Loucy (cell line): ENCODE results near the gene PFKFB4.

Source experiments
- H2AFZ ChIP-seq: fragments of 200-600 bp; sonication (generic); 2 replicates; pipeline ENCODE4 v1.6.0; 2016; ENCODE audit warnings: antibody characterized with exemption, mild to moderate bottlenecking, low read length, moderate library complexity
- H3F3A ChIP-seq: fragments of 200-600 bp; 2 replicates; pipeline ENCODE4 v1.6.0; 2016; ENCODE audit warnings: antibody characterized with exemption, low read depth, mild to moderate bottlenecking
- H3K27me3 ChIP-seq: fragments of 200-600 bp; sonication (generic); 2 replicates; pipeline ENCODE4 v1.6.1; 2014; ENCODE audit warnings: low read length, mild to moderate bottlenecking; ENCODE audit not compliant: insufficient read depth, poor library complexity, severe bottlenecking
- H3K36me3 ChIP-seq: fragments of 200-600 bp; sonication (generic); 2 replicates; pipeline ENCODE4 v1.6.1; 2016; ENCODE audit warnings: low read length; ENCODE audit not compliant: insufficient read depth
- H3K4me1 ChIP-seq: fragments of 200-600 bp; sonication (generic); 2 replicates; pipeline ENCODE4 v1.5.1; 2014; ENCODE audit warnings: low read length, mild to moderate bottlenecking; ENCODE audit not compliant: insufficient read depth, poor library complexity, severe bottlenecking
- H3K4me2 ChIP-seq: fragments of 200-600 bp; sonication (generic); 2 replicates; pipeline ENCODE4 v1.6.0; 2014; ENCODE audit warnings: antibody characterized with exemption, low read length, low read depth, mild to moderate bottlenecking; ENCODE audit not compliant: poor library complexity, severe bottlenecking
- H3K4me3 ChIP-seq: fragments of 200-600 bp; sonication (generic); 2 replicates; pipeline ENCODE4 v1.5.1; 2014; ENCODE audit warnings: low read length, mild to moderate bottlenecking, mixed read lengths; ENCODE audit not compliant: poor library complexity, severe bottlenecking
- H3K79me2 ChIP-seq: fragments of 200-600 bp; sonication (generic); 2 replicates; pipeline ENCODE4 v1.6.1; 2014; ENCODE audit warnings: low read length; ENCODE audit not compliant: insufficient read depth
- H3K9ac ChIP-seq: fragments of 200-600 bp; sonication (generic); 2 replicates; pipeline ENCODE4 v1.6.0; 2014; ENCODE audit warnings: mild to moderate bottlenecking, low read depth, low read length, moderate library complexity; ENCODE audit not compliant: poor library complexity, severe bottlenecking
- H3K9me2 ChIP-seq: fragments of 200-600 bp; sonication (generic); replicated peaks from 2 replicates; pipeline ENCODE4 v1.6.1; 2016; ENCODE audit warnings: low read depth, low read length, mixed read lengths
- H3K9me3 ChIP-seq: fragments of 200-600 bp; sonication (generic); 2 replicates; pipeline ENCODE4 v1.6.1; 2014; ENCODE audit warnings: mild to moderate bottlenecking, antibody characterized with exemption, low read length, low read depth; ENCODE audit not compliant: insufficient read depth
- H4K20me1 ChIP-seq: fragments of 200-600 bp; sonication (generic); 2 replicates; pipeline ENCODE4 v1.6.0; 2014; ENCODE audit warnings: antibody characterized with exemption, low read length, mild to moderate bottlenecking; ENCODE audit not compliant: insufficient read depth, poor library complexity, severe bottlenecking
- EZH2phosphoT487 ChIP-seq: fragments of 200-600 bp; IDR thresholded peaks from 2 replicates; pipeline ENCODE4 v1.6.1; 2018; ENCODE audit warnings: antibody characterized with exemption, mild to moderate bottlenecking, moderate library complexity, borderline replicate concordance
- TF ChIP-seq, protein P1 (sequence below): fragments of 200-600 bp; sonication (generic); conservative IDR thresholded peaks from 2 replicates; pipeline ENCODE4 v1.5.1; 2014; ENCODE audit warnings: mild to moderate bottlenecking, antibody characterized with exemption, low read length

Gene PFKFB4

DNA sequence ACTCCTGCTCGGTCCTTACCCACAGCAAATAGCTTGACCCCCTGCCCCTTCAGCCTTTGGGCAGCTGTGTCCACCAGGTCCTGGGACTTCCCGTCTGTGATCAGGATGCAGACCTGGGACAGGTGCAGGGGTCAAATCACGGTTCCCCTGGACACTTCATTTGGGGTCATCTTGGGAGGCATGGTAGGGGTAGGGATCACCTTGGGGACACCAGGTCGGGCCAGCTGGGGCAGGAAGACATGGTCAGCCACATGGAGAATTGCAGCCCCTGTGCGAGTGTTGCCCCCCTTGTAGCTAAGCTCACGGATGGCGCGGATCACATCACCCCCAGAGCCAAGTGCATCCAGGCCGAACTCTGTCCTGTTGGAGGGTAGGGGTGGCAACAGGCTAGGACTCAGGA is 36.7 kb upstream of the PFKFB4 start:
- H3K9ac ChIP-seq = no peak overlapping the region
- H3K4me1 ChIP-seq = no peaks in the 10 kb centered on the region
- H3K36me3 ChIP-seq = peaks cover 4% of the 10 kb centered on the region; the same call in 1 of the 2 replicates
- H3K4me2 ChIP-seq = no peak overlapping the region
- H3K9me3 ChIP-seq = no peaks in the 10 kb centered on the region
- no peak overlapping the region for H3K4me3 ChIP-seq
- TF ChIP-seq EZH2phosphoT487 = no peak
- TF ChIP-seq, protein P1, sequence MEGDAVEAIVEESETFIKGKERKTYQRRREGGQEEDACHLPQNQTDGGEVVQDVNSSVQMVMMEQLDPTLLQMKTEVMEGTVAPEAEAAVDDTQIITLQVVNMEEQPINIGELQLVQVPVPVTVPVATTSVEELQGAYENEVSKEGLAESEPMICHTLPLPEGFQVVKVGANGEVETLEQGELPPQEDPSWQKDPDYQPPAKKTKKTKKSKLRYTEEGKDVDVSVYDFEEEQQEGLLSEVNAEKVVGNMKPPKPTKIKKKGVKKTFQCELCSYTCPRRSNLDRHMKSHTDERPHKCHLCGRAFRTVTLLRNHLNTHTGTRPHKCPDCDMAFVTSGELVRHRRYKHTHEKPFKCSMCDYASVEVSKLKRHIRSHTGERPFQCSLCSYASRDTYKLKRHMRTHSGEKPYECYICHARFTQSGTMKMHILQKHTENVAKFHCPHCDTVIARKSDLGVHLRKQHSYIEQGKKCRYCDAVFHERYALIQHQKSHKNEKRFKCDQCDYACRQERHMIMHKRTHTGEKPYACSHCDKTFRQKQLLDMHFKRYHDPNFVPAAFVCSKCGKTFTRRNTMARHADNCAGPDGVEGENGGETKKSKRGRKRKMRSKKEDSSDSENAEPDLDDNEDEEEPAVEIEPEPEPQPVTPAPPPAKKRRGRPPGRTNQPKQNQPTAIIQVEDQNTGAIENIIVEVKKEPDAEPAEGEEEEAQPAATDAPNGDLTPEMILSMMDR = no peak
- no peaks in the 10 kb centered on the region for H3F3A ChIP-seq
- H3K9me2 ChIP-seq = no peaks in the 10 kb centered on the region
- H3K27me3 ChIP-seq = no peaks in the 10 kb centered on the region
- no peaks in the 10 kb centered on the region for H3K79me2 ChIP-seq
- no peaks in the 10 kb centered on the region for H4K20me1 ChIP-seq
- no peak overlapping the region for H2AFZ ChIP-seq

DNA sequence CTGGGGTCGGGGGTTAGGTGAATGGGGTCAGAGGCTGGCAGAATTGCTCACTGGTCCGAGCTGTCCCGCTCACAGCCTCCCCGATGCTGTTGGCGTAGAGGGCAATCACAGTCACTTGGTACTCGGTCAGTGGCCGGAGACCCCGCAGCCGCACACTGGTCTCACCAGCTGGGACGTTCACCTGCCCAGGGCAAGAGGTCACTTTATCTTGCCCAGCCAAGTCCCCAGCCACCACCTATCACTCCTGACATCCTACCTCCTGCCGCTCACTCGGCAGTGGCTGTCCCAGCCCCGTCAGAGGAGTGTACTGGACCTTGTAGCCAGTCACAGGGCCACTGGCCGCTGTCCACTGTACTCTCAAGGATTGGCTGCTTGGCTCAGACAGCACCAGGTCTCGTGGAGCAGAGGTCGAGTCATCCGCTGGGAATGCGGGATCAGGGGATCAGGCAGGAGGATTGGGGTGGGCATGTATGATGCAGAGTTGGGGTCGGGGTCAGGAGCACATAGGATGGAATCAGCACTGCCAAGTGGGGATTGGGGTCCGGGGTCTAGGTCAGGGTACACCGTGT is 36.0 kb upstream of the PFKFB4 start:
- Histone ChIP-seq H3K4me2 (no peak overlapping the region), H3K4me3 (no peak overlapping the region), H3K79me2 (no peaks in the 10 kb centered on the region), H4K20me1 (no peaks in the 10 kb centered on the region), H3K9me3 (no peaks in the 10 kb centered on the region), H3K9ac (no peak overlapping the region), H3K9me2 (no peaks in the 10 kb centered on the region), H2AFZ (no peak overlapping the region), H3K4me1 (no peaks in the 10 kb centered on the region), H3F3A (no peaks in the 10 kb centered on the region), H3K27me3 (no peaks in the 10 kb centered on the region), H3K36me3 (no peaks in the 10 kb centered on the region)
- TF ChIP-seq, protein P1 = no peak
- TF ChIP-seq EZH2phosphoT487 = no peak

DNA sequence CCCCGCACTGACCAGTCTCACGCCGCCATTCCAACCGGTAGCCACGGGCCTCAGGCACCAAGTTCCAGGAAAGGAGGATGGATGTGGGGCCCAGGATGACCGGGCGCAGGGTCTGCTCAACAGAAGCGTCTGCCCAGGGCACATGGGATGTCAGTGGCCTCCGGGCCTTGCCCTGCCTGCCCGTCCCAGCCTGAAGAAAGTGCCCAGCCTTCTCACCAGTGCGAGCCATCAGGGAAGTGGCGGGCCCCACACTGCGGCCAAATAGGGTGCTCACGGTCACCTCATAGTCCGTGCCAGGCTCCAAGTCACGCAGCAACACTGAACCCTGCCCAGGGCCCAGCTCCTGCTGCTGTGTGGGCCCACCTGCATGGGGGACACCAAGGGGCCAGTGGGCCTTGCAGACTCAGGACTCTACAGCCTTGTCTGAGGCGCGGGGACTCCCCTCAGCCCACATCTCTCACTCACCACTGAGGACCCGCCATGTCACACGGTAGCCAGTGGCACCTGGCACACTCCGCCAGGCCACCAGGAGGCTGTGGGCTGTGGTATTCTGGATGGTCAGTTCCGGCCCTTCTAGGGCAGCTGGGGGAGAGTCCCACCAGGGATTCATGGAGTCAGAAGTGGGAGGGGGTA is 35.4 kb upstream of the PFKFB4 start:
- no peaks in the 10 kb centered on the region for H3K27me3 ChIP-seq
- no peak overlapping the region for H3K4me3 ChIP-seq
- no peaks in the 10 kb centered on the region for H3K9me2 ChIP-seq
- no peaks in the 10 kb centered on the region for H3K4me1 ChIP-seq
- no peaks in the 10 kb centered on the region for H4K20me1 ChIP-seq
- H3F3A ChIP-seq = no peaks in the 10 kb centered on the region
- no peaks in the 10 kb centered on the region for H3K36me3 ChIP-seq
- H3K9ac ChIP-seq = no peak overlapping the region
- no peak overlapping the region for H3K4me2 ChIP-seq
- TF ChIP-seq, protein P1 = no peak
- no peak for TF ChIP-seq EZH2phosphoT487
- H3K79me2 ChIP-seq = no peaks in the 10 kb centered on the region
- no peak overlapping the region for H2AFZ ChIP-seq
- H3K9me3 ChIP-seq = no peaks in the 10 kb centered on the region
